Measurements from ENCODE around the gene MAGEC2. TPM values are rescaled to one million over a fixed set of nuclear protein-coding genes. Genes with fewer than 3 reads are reported as not detected.

Gene MAGEC2, protein sequence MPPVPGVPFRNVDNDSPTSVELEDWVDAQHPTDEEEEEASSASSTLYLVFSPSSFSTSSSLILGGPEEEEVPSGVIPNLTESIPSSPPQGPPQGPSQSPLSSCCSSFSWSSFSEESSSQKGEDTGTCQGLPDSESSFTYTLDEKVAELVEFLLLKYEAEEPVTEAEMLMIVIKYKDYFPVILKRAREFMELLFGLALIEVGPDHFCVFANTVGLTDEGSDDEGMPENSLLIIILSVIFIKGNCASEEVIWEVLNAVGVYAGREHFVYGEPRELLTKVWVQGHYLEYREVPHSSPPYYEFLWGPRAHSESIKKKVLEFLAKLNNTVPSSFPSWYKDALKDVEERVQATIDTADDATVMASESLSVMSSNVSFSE
- not detected for polyA plus RNA-seq (2013)

DNA sequence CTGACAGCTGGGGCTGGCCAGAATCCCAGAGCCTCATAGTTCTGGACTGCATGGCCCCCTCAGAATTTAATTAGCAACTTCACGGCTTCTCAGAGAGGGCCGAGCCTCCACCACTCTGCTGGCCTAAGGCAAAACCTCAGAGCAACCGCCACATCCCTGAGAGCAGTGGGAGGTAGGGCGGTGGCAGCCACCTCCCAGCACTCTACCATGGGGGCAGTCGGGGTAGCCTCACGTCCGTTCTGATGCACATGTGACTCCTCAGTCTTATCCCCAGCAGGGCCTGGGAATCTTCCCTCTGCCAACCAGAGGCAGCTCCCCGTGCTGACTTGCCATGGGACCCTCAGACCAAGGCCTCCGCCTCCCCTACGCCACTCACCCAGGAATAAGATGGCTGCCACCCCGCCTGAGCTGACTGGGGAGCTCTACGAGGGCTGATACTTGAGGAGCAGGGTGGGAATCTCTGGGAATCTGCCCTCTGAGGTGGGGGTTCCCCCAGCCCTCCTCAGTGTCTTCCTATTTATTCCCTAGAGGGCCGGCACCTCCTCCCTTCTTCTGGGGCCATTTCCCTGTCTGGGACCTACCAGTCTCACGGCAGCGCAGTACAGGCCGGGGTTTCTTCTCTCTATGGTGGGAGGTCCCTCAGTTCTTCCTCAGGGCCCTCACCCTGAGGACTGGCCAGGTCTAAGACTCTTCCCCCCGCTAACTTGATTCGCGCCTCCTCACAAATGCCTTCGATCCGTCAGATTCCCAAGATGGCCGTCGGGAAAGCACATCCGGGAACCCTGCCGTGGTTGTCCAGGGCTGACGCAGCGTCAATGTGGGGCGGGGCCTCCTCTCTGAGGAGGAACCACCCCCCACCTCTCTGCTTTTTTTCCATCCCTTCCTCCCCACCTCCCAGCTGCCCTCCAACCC lies at the start of gene MAGEC2:
TSS of gene MAGEC2 (minus strand) at position 769 of the 912 bp plus-strand sequence. CDS start 1,303 bp downstream, outside the sequence.
- POLR2A ChIA-PET, result no interaction called here

DNA sequence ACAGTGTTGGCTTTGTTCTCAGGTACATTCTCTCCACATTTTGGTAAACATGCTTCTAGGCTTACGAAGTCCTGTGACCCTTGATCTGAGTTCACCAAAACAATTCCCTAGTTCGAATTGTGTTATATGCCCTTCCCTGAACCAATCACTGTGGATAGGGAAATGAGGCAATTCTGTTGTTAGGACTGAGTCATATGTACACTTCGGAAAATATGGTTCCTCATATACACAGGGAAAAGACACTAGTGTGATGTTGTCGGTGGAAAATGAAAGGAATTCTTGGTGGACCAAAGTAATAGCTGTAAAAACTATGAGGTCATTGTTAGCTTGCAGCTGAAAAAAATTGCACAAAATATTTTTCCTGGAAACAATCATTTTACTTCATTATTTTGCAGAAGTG lies 46.6 kb upstream of the MAGEC2 start:
- 67% methylated on average over 1 of the region's 4 CpGs for WGBS (ENCODE audit: insufficient coverage)
- POLR2A ChIA-PET, result no interaction called here
- no peak for DNase-seq

More for the DNA sequence above, at the start of gene MAGEC2:
- CTCF ChIA-PET, result no interaction called here
- Histone ChIP-seq H3K27me3 (replicated peaks in 2 of 5; ENCODE audit: control insufficient read depth in 4 of 5, insufficient read depth in 5 of 5, low read length in 4 of 5) (no peaks in the 10 kb centered on the region), H3K27ac (ENCODE audit: insufficient read depth in 1 of 2, low read depth in 1 of 2, low read length in 2 of 2, poor library complexity in 1 of 2, severe bottlenecking in 2 of 2) (no peak within 1 kb of the TSS), H3K9me3 (ENCODE audit: control extremely low read depth in 1 of 5, control insufficient read depth in 4 of 5, insufficient read depth in 2 of 5, low read depth in 1 of 5, low read length in 4 of 5) (no peaks in the 10 kb centered on the region), H3K36me3 (ENCODE audit: control insufficient read depth in 4 of 4, insufficient read depth in 4 of 4, low read length in 3 of 4) (no peaks in the 10 kb centered on the region), H3K4me1 (ENCODE audit: control extremely low read depth in 1 of 4, control insufficient read depth in 4 of 4, insufficient read depth in 4 of 4, low read length in 3 of 4) (no peaks in the 10 kb centered on the region), H3K4me3 (ENCODE audit: control insufficient read depth in 1 of 7, extremely low read depth in 1 of 7, insufficient read depth in 4 of 7, low read depth in 2 of 7, low read length in 6 of 7) (no peak within 1 kb of the TSS)
- 90% methylated on average over 28 of the region's 28 CpGs for WGBS (ENCODE audit: insufficient coverage)
- no peak for DNase-seq

DNA sequence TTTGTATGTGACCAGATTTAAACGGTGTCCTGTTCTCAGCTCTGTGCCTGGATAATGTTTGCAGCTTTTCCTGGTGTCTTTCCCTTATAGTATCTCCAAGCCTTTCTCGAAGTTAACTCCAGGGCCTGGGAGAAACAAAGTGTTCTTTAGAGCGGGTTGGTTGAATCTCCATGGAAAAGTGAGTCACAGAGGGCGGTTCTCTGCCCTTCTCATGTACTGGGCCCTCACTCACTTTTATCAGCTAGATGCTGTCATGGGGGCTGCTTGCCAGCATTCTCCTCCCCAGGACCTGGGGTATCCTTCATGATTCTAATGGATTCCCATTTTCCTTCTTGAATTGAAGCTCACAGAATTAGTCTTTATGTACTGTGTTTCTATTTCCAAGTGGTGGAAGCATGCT lies 46.1 kb upstream of the MAGEC2 start:
- 78% methylated on average over 4 of the region's 4 CpGs for WGBS (ENCODE audit: insufficient coverage)
- CTCF ChIA-PET, result no interaction called here
- no peak overlapping the region for H3K27ac ChIP-seq (ENCODE audit: insufficient read depth in 1 of 2, low read depth in 1 of 2, low read length in 2 of 2, poor library complexity in 1 of 2, severe bottlenecking in 2 of 2)

More for the DNA sequence above, 46.6 kb upstream of the MAGEC2 start:
- Histone ChIP-seq H3K36me3 (ENCODE audit: control insufficient read depth in 4 of 4, insufficient read depth in 4 of 4, low read length in 3 of 4) (no peaks in the 10 kb centered on the region), H3K27ac (ENCODE audit: insufficient read depth in 1 of 2, low read depth in 1 of 2, low read length in 2 of 2, poor library complexity in 1 of 2, severe bottlenecking in 2 of 2) (no peak overlapping the region), H3K9me3 (ENCODE audit: control extremely low read depth in 1 of 5, control insufficient read depth in 4 of 5, insufficient read depth in 2 of 5, low read depth in 1 of 5, low read length in 4 of 5) (no peaks in the 10 kb centered on the region), H3K4me1 (ENCODE audit: control extremely low read depth in 1 of 4, control insufficient read depth in 4 of 4, insufficient read depth in 4 of 4, low read length in 3 of 4) (no peaks in the 10 kb centered on the region), H3K27me3 (replicated peaks in 2 of 5; ENCODE audit: control insufficient read depth in 4 of 5, insufficient read depth in 5 of 5, low read length in 4 of 5) (no peaks in the 10 kb centered on the region), H3K4me3 (ENCODE audit: control insufficient read depth in 1 of 7, extremely low read depth in 1 of 7, insufficient read depth in 4 of 7, low read depth in 2 of 7, low read length in 6 of 7) (no peak overlapping the region)
- CTCF ChIA-PET, result no interaction called here

DNA sequence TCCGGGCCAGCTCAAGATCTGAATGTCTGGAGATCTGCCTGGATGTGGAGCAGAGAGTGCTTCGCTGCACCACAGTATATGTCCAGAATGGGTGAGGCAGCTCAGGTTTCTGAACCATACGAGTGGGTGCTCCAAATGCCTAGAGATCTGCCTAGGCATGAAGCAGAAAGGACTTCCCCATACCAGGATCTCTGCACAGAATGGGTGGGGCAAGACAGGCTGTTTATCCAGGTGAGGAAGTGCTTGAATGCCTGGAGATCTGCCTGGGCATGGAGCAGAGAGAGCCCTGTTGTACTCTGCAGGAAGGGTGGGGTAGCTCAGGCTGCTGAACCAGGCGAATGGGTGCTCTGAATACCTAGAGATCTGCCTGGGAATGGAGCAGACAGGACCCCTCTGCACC lies 45.4 kb upstream of the MAGEC2 start:
- Histone ChIP-seq H3K27me3 (replicated peaks in 2 of 5; ENCODE audit: control insufficient read depth in 4 of 5, insufficient read depth in 5 of 5, low read length in 4 of 5) (no peaks in the 10 kb centered on the region), H3K36me3 (ENCODE audit: control insufficient read depth in 4 of 4, insufficient read depth in 4 of 4, low read length in 3 of 4) (no peaks in the 10 kb centered on the region), H3K4me1 (ENCODE audit: control extremely low read depth in 1 of 4, control insufficient read depth in 4 of 4, insufficient read depth in 4 of 4, low read length in 3 of 4) (no peaks in the 10 kb centered on the region), H3K9me3 (ENCODE audit: control extremely low read depth in 1 of 5, control insufficient read depth in 4 of 5, insufficient read depth in 2 of 5, low read depth in 1 of 5, low read length in 4 of 5) (no peaks in the 10 kb centered on the region), H3K27ac (ENCODE audit: insufficient read depth in 1 of 2, low read depth in 1 of 2, low read length in 2 of 2, poor library complexity in 1 of 2, severe bottlenecking in 2 of 2) (no peak overlapping the region), H3K4me3 (ENCODE audit: control insufficient read depth in 1 of 7, extremely low read depth in 1 of 7, insufficient read depth in 4 of 7, low read depth in 2 of 7, low read length in 6 of 7) (no peak overlapping the region)
- ChIA-PET CTCF (no interaction called here), POLR2A (no interaction called here)
- DNase-seq, result no peak
- WGBS (ENCODE audit: insufficient coverage), result 83% methylated on average over 4 of the region's 4 CpGs

More for the DNA sequence above, 46.1 kb upstream of the MAGEC2 start:
- POLR2A ChIA-PET, result no interaction called here
- no peak for DNase-seq
- Histone ChIP-seq H3K4me3 (ENCODE audit: control insufficient read depth in 1 of 7, extremely low read depth in 1 of 7, insufficient read depth in 4 of 7, low read depth in 2 of 7, low read length in 6 of 7) (no peak overlapping the region), H3K36me3 (ENCODE audit: control insufficient read depth in 4 of 4, insufficient read depth in 4 of 4, low read length in 3 of 4) (no peaks in the 10 kb centered on the region), H3K27me3 (replicated peaks in 2 of 5; ENCODE audit: control insufficient read depth in 4 of 5, insufficient read depth in 5 of 5, low read length in 4 of 5) (no peaks in the 10 kb centered on the region), H3K4me1 (ENCODE audit: control extremely low read depth in 1 of 4, control insufficient read depth in 4 of 4, insufficient read depth in 4 of 4, low read length in 3 of 4) (no peaks in the 10 kb centered on the region), H3K9me3 (ENCODE audit: control extremely low read depth in 1 of 5, control insufficient read depth in 4 of 5, insufficient read depth in 2 of 5, low read depth in 1 of 5, low read length in 4 of 5) (no peaks in the 10 kb centered on the region)

DNA sequence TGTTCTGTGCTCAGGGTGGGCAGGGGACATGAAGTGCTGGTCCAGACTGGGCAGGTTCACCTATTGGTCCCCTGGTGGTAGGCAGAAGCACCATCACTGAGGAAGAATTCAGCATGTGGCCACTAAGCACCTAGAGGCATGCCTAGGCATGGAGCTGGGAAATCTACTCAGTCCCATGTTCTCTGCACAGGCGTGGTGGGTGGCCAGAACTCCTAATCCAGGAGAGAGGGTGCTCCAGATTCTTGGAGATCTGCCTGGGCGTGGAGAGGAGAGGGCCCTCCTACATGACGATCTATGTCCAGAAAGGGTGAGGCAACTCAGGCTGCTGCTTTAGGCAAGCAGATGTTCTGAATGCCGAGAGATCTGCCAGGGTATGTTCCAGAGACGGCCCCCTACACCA lies 44.6 kb upstream of the MAGEC2 start:
- Histone ChIP-seq H3K9me3 (ENCODE audit: control extremely low read depth in 1 of 5, control insufficient read depth in 4 of 5, insufficient read depth in 2 of 5, low read depth in 1 of 5, low read length in 4 of 5) (no peaks in the 10 kb centered on the region), H3K4me3 (ENCODE audit: control insufficient read depth in 1 of 7, extremely low read depth in 1 of 7, insufficient read depth in 4 of 7, low read depth in 2 of 7, low read length in 6 of 7) (no peak overlapping the region), H3K4me1 (ENCODE audit: control extremely low read depth in 1 of 4, control insufficient read depth in 4 of 4, insufficient read depth in 4 of 4, low read length in 3 of 4) (no peaks in the 10 kb centered on the region), H3K27ac (ENCODE audit: insufficient read depth in 1 of 2, low read depth in 1 of 2, low read length in 2 of 2, poor library complexity in 1 of 2, severe bottlenecking in 2 of 2) (no peak overlapping the region), H3K36me3 (ENCODE audit: control insufficient read depth in 4 of 4, insufficient read depth in 4 of 4, low read length in 3 of 4) (no peaks in the 10 kb centered on the region), H3K27me3 (replicated peaks in 2 of 5; ENCODE audit: control insufficient read depth in 4 of 5, insufficient read depth in 5 of 5, low read length in 4 of 5) (no peaks in the 10 kb centered on the region)
- no peak for DNase-seq
- CTCF ChIA-PET, result no interaction called here
- WGBS (ENCODE audit: insufficient coverage), result 73% methylated on average over 5 of the region's 5 CpGs
- POLR2A ChIA-PET, result no interaction called here

DNA sequence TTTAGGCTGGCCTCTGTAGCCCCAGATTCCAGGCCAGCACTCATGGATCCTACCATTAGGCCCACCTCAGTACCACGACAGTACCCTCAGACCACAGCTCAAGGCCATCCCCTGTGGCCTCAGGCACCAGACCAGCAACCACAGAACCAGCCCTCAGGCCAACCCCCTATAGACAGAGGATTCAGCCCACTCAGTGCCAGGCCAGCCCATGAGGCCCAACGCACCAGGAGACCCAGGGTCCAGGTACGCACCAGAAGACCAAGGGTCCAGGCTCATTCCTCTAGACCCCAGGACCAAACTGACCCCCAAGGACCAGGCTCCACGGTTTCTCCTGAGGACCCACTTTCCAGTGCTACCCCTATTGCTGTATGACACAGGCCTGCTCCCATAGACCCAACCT lies 39.5 kb upstream of the MAGEC2 start:
- Histone ChIP-seq H3K4me3 (ENCODE audit: control insufficient read depth in 1 of 7, extremely low read depth in 1 of 7, insufficient read depth in 4 of 7, low read depth in 2 of 7, low read length in 6 of 7) (no peak overlapping the region), H3K27me3 (replicated peaks in 2 of 5; ENCODE audit: control insufficient read depth in 4 of 5, insufficient read depth in 5 of 5, low read length in 4 of 5) (no peaks in the 10 kb centered on the region), H3K4me1 (ENCODE audit: control extremely low read depth in 1 of 4, control insufficient read depth in 4 of 4, insufficient read depth in 4 of 4, low read length in 3 of 4) (no peaks in the 10 kb centered on the region), H3K9me3 (ENCODE audit: control extremely low read depth in 1 of 5, control insufficient read depth in 4 of 5, insufficient read depth in 2 of 5, low read depth in 1 of 5, low read length in 4 of 5) (no peaks in the 10 kb centered on the region), H3K27ac (ENCODE audit: insufficient read depth in 1 of 2, low read depth in 1 of 2, low read length in 2 of 2, poor library complexity in 1 of 2, severe bottlenecking in 2 of 2) (no peak overlapping the region), H3K36me3 (ENCODE audit: control insufficient read depth in 4 of 4, insufficient read depth in 4 of 4, low read length in 3 of 4) (no peaks in the 10 kb centered on the region)
- no peak for DNase-seq
- CTCF ChIA-PET, result no interaction called here
- POLR2A ChIA-PET, result no interaction called here
- 78% methylated on average over 3 of the region's 4 CpGs for WGBS (ENCODE audit: insufficient coverage)

DNA sequence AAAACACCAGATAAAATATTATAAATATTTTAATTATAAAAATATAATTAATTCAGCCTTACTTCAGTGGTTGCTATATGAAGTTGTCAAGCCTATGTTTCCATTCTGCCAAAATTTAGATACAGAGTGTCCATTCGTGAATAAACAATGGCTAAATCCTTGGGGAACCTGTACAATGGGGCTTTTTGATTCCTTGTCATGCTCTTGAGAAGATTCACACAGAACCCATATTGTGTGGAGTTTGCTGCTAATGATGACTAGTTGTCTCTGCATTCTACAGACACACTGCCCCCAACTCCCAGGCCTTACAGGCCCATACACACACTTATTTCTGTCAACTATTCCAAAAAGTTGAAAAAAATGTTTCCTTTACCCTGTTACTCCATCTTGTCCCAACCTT lies 33.4 kb upstream of the MAGEC2 start:
- H3K4me3 ChIP-seq (ENCODE audit: control insufficient read depth in 1 of 7, extremely low read depth in 1 of 7, insufficient read depth in 4 of 7, low read depth in 2 of 7, low read length in 6 of 7), result no peak overlapping the region
- no peak overlapping the region for H3K27ac ChIP-seq (ENCODE audit: insufficient read depth in 1 of 2, low read depth in 1 of 2, low read length in 2 of 2, poor library complexity in 1 of 2, severe bottlenecking in 2 of 2)
- H3K9me3 ChIP-seq (ENCODE audit: control extremely low read depth in 1 of 5, control insufficient read depth in 4 of 5, insufficient read depth in 2 of 5, low read depth in 1 of 5, low read length in 4 of 5), result no peaks in the 10 kb centered on the region
- CTCF ChIA-PET, result no interaction called here
- POLR2A ChIA-PET, result no interaction called here
- DNase-seq, result no peak
- no peaks in the 10 kb centered on the region for H3K4me1 ChIP-seq (ENCODE audit: control extremely low read depth in 1 of 4, control insufficient read depth in 4 of 4, insufficient read depth in 4 of 4, low read length in 3 of 4)
- no peaks in the 10 kb centered on the region for H3K36me3 ChIP-seq (ENCODE audit: control insufficient read depth in 4 of 4, insufficient read depth in 4 of 4, low read length in 3 of 4)
- WGBS (ENCODE audit: insufficient coverage), result 67% methylated on average over 1 of the region's 1 CpG
- H3K27me3 ChIP-seq (replicated peaks in 2 of 5; ENCODE audit: control insufficient read depth in 4 of 5, insufficient read depth in 5 of 5, low read length in 4 of 5), result no peaks in the 10 kb centered on the region
